ENCODE results near the gene ZGLP1.

DNA sequence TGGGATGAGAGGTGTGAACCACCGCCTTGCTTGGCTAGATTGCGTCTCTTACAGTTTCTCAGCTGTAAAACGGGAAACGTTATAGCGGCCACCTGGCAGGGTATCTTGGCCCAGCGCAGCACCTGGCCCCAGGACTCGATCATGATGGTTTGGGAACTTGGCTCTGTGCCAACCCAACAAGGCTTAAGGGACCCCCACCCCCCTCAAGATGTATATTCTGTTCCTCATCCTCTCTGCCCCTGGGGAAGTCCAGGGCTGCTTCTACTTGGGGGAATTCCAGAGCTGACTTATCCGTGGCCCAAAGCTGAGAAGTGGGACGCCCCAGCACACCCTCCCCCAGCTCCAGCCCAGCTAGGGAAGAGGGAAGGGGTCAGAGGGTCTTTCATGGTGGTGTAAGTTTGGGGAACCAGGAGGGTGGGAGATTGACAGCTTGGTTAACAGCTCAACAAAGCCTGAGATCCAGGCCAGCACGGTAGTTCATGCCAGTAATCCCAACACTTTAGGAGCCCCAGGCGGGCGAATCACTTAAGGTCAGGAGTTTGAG, 38.0 kb downstream of the ZGLP1 start:
- TF ChIP-seq, protein P1, sequence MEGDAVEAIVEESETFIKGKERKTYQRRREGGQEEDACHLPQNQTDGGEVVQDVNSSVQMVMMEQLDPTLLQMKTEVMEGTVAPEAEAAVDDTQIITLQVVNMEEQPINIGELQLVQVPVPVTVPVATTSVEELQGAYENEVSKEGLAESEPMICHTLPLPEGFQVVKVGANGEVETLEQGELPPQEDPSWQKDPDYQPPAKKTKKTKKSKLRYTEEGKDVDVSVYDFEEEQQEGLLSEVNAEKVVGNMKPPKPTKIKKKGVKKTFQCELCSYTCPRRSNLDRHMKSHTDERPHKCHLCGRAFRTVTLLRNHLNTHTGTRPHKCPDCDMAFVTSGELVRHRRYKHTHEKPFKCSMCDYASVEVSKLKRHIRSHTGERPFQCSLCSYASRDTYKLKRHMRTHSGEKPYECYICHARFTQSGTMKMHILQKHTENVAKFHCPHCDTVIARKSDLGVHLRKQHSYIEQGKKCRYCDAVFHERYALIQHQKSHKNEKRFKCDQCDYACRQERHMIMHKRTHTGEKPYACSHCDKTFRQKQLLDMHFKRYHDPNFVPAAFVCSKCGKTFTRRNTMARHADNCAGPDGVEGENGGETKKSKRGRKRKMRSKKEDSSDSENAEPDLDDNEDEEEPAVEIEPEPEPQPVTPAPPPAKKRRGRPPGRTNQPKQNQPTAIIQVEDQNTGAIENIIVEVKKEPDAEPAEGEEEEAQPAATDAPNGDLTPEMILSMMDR (IDR thresholded peaks at IDR 0.05; ENCODE audit: insufficient read depth, low read depth, low read length), result no peak
- no peak for TF ChIP-seq EZH2 (IDR thresholded peaks at IDR 0.05; ENCODE audit: insufficient read depth, low read length)

Measured in astrocyte (in vitro differentiated cells and primary cell).